Forelimb muscle (tissue), 1 donor: ENCODE results near the gene LMBR1. TPM values are rescaled to one million over a fixed set of nuclear protein-coding genes. Genes with fewer than 3 reads are reported as not detected.
"Not testable (repeated sequence)": the region's sequence is repeated elsewhere in the genome, so short reads cannot be mapped to it uniquely, and the experiment has no call there.

ENCODE experiments used
- DNase-seq: peaks from one replicate; pipeline ENCODE4 v3.0.0-alpha.2; 2013; ENCODE audit warnings: low read depth
- polyA plus RNA-seq: library from polyadenylated mRNA; unstranded; fragments of 120-200 nt; gene quantifications from one replicate; pipeline ENCODE4 v1.2.1, GENCODE V29; 2013; ENCODE audit not compliant: insufficient read length

Gene LMBR1
- polyA plus RNA-seq, 1 donor: 31.7 TPM

DNA sequence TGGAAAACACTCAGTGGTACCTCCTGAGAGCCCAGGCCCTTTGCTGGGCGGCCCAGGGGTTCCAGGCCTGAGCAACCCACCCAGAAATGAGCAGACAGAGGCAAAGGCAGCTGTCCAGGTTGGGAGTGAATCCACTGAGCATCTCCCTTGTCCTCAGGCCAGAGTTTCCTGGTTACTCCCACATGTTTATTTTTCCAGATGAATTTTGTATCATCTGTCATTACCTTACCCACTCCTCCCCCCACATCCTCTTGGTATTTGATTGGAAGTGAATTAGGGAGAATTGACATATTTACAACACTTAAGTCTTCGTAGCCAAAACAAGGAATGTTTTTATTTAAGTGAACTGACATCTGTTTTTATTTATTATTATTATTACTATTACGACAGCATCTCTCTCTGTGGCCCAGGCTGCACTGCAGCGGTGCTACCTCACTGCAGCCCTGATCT is 13.2 kb upstream of the LMBR1 start:
- no peak for DNase-seq

DNA sequence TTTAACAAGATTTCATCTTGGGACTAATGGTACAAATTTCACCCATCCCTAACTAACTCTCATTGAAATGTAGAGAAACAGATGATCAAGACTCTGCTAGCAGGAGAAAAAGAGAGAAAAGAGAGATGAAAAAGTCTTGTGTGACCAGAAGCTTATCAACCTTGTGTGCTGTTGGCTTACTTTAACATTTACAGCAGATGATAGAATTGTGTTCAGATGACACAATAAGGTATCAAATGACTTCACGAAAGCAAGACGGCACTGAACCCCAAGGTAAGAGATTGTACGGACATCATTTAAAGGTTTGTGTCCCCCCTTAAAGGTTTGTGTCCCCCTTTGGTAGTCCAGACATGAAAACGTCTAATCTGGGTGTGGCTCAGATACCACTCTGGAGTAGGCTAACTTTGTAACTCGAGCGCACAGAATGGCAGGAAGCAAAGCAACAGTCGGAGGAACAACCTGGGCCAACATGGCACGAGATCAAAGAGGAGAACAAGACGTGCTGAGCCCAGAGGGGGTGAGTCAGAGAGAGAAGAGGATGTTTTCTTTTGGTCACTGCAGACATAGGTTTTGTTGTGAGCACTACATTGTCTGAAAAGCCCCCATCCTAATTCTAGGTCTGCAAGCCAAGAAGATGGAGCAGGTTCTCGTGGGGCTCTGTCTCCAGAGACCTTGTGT is 10.4 kb upstream of the LMBR1 start:
- no peak for DNase-seq

DNA sequence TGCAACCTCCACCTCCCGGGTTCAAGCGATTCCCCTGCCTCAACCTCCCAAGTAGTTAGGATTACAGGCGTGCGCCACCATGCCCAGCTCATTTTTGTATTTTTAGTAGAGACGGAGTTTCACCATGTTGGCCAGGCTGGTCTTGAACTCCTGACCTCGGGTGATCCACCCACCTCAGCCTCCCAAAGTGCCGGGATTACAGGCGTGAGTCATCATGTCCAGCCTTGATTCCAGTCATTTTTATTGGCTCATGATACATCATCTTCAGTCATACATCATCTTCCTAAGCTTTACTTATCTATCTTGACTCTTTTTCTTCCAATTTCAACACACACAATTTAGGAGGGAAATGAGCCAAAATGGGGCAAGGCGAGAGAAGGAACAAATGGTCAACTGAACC is 7.1 kb upstream of the LMBR1 start:
- DNase-seq: not testable (repeated sequence)

DNA sequence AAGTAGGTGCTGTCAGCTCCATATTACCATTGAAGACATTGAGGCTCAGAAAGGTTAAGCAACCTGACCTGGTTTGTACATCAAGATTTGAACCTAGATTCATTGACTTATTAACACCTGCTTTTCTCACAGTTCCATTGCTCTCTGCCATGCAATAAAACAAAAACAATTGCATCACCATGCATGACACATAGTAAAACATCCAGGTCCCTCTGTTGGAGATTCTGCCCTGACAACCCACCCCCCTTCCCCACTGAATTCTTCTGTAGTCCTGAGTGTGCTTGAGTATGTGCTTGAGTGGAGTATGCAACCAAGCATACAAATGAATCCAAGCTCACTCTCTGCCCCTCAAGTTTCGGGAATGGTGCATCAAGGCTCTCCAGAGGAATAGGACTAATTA is 6.0 kb upstream of the LMBR1 start:
- DNase-seq: no peak

DNA sequence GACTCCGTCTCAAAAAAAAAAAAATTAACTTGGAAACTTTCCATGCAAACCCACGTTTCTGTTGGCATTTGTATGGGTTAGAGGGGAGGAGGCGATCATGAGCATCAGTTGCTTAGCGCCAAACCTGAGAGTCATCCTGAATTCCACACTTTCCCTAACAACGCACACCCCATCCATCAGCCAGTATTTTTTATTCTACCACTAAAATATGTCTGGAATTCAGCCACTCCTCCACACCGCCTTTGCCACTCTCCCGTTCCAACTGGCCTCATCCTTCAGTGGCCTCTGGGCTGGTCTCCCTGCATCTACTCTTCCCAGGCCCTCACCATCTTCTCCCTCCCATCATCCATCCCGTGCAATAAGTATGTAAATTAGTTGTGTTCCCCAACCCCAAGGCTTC is 4.7 kb upstream of the LMBR1 start:
- DNase-seq: no peak

DNA sequence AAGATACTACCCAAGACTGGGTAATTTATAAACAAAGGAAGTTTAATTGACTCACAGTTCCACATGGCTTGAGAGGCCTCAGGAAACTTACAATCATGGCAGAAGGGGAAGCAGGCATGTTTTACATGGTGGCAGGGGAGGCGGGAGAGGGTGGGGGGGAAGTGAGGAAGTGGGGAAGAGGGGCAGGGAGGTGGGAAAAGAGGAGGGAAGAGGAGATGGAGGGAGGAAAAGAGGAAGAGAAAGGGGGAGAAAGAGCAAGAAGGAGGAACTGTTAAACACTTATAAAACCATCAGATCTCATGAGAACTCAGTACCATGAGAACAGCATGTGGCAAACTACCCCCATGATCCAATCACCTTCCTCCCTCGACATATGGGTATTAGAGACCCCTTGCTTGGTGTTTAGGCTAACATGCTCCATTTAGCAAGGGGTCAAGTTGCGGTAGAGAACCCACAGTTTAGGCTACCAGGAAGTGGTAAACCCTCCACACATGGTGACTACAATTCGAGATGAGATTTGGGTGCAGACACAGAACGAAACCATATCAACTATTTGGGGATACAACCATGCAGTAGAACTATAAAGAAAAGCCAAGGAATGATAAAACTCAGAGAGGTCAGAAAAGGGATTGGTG is 3.5 kb upstream of the LMBR1 start:
- no peak for DNase-seq

DNA sequence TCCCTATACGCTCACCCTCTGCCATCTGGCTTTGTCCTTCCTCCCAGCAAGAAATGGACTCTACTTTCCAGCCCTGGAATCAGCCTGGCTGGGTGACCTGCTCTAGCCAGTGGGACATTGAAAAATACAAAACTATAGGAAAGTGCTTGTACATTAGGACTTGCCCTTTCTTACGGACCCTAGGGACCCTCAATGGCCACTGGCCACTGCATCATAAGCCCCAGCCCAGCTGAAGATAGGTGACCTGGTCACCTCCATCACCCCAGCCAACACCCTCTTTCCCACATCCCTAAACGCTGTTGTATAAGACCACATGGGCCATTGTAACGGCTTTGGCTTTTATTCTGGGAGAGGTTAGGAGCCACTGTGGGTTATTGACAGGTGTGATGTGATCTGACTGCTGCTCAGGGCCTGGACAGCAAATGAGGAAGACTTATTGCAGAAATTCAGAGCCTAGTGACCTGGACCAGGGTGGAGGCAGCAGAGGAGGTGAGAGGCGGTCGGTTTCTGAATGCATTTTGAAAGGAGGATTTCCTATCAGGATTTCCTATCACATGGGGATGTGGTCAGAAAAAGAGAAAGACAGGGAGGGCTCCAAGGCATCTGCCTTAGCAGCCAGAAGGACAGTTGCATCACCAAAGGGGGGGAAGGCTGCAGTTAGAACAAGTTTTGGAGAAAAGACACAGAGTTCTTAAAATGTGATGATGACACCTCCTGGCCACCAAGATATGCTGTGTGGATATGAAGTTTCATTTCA is 2.2 kb upstream of the LMBR1 start:
- no peak for DNase-seq

DNA sequence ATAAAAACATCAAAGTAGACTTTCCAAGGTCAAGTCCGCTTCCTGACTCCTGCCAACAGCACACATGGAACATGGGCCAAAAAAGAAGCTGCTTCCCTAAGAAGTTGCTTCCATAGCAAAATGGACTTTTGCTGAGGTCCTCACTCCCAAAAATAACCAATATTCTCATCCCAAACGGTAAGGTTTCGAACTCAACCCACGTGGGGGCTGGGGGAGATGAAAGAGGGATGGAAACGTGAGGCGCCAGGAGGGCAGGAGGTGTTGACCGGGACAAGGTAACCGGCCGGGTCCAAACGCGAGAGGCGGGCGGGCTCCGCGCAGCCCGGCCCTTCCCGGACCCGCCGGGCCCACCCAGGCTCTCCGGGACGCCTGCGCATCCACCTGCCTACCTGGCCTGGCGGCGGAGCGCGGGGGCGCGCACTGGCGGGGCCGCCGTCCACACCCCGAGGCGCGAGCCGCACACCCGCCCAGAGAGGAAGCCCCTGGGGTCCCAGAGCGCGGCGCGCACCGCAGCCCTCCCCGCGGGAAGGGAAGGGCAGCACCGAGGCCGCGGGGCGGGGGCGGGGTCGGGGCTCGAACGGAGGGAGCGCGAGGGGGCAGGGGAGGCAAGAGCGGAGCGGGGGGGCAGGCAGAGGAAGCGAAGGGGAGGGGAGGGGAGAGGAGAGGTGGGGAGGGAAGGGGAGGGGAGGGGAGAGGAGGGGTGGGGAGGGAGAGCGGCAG is 742 bp downstream of the LMBR1 start:
- no peak for DNase-seq

DNA sequence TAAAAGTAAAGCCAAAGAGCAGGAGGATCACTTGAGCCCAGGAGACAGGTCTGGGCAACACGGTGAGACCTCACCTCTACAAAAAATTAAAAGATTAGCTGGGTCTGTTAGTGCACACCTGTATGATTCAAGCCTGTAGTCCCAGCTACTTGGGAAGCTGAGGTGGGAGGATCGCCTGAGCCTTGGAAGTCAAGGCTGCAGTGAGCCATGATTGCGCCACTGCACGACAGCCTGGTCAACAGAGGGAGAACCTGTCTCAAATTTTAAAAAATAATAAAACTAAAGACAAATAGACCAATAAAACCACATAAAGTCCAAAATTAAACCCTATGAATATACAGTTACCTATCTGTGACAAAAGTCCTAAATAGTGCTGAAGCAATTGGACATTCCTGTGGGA is 3.2 kb downstream of the LMBR1 start:
- DNase-seq: no peak

DNA sequence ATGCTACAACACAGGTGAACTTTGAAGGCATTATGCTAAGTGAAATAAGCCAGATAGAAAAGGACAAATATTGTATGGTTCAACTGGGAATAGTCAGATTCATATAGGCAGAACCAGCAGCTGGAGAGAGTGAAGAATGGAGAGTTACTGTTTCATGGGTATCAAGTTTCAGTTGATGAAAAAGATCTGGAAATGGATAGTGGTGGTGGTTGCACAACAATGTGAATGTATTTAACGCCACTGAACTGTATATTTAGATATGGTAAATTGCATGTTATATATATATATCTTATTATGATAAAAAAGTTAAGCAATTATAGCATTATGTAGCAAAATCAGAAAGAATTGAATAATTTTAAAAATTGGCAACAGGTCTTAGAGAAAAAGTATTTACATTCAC is 3.9 kb downstream of the LMBR1 start:
- no peak for DNase-seq

DNA sequence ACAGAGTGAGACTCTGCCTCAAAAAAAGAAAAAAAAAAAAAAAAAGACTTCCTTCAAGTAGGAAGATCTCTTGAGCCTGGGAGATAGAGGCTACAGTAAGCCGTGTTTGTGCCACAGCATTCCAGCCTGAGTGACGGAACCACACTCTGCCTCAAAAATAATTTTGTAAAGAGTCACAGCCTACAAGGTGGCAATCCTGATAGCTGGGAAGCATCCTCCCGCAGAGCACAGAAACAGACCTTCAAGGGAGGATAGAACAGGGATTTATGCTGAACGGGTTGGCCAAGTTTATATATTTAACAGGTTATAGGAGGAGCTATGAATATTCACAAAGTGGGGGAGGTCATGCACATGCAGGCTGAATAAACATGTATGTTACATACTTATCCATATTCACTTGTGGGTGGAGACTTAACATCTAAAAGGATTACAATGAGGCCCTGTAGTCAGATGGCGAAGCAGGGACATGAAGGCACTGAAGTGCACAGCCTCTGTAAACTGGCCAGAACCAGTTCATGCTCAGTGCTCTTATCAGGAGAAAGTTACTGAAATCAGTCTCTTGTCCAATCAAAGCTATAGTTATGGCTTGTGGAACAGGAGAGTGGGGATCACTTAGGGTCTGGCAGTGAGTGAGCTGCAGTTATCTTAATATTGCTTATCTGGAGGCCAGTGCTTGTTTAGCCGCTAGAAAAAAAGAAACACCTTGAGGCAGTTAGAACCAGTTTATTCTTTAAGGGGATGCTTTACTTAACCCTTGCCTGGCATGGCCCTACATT is 6.8 kb downstream of the LMBR1 start:
- DNase-seq: no peak

DNA sequence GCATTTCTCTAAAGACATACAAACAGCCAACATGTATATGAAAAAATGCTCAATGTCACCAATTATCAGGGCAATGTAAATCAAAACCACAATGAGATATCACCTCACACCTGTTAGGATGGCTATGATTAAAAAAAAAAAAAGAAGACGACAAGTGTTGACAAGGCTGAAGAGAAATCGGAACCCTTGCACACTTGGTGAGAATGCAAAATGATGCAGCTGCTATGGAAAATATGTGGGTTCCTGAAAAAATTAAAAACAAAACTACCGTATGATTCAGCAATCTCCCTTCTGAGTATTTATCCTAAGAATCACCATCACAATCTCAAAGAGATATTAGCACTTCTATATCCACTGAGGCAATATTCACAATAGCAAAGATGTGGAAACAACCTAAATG is 11.3 kb downstream of the LMBR1 start:
- no peak for DNase-seq

DNA sequence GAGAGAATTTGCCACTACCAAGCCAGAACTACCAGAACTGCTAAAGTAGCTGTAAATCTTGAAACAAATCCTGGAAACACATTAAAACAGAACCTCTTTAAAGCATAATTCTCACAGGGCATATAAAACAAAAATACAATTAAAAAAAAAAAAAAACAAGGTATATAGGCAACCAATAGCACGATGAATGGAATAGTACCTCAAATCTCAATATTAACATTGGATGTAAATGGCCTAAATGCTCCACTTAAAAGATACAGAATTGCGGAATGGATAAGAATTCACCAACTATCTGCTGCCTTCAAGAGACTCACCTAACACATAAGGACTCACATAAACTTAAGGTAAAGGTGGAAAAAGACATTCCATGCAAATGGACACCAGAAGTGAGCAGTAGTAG is 17.2 kb downstream of the LMBR1 start:
- no peak for DNase-seq

DNA sequence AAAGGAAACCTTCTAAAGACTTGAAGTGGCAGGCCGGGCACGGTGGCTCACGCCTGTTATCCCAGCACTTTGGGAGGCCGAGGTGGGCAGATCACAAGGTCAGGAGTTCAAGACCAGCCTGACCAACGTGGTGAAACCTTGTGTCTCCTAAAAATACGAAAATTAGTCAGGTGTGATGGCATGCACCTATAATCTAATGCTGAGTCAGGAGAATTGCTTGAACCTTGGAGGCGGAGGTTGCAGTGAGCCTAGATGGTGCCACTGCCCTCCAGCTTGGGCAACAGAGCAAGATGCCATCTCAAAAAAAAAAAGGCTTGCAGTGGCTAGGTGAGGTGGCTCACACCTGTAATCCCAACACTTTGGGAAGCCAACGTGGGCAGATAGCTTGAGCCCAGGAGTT is 24.6 kb downstream of the LMBR1 start:
- DNase-seq: not testable (repeated sequence)

DNA sequence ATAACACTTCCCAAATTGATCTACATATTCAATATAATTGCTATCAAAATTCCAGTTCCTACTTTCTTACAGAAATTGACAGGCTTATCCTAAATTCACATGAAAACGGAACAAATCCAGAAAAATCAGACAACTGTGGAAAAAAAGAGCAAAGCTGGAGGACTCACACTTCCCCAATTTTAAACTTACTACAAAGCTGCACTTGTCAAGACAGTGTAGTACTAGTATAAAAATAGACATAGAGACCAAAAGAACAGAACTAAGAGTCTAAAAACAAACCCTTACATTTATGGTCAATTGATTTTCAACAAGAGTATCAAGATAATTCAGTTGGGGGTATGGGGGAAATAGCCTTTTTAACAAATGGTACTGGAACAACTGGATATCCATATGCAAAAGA is 27.5 kb downstream of the LMBR1 start:
- DNase-seq: no peak

DNA sequence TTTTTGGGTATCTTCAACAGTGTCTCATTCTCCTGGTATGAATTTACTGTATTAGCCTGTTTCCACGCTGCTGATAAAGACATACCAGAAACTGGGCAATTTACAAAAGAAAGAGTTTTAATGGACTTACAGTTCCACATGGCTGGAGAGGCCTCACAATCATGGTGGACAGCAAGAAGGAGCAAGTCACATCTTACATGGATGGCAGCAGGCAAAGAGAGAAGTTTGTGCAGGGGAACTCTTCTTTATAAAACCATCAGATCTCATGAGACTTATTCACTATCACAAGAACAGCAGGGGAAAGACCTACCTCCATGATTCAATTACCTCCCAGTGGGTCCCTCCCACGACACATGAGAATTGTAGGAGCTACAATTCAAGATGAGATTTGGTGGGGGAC is 31.0 kb downstream of the LMBR1 start:
- DNase-seq: not testable (repeated sequence)

DNA sequence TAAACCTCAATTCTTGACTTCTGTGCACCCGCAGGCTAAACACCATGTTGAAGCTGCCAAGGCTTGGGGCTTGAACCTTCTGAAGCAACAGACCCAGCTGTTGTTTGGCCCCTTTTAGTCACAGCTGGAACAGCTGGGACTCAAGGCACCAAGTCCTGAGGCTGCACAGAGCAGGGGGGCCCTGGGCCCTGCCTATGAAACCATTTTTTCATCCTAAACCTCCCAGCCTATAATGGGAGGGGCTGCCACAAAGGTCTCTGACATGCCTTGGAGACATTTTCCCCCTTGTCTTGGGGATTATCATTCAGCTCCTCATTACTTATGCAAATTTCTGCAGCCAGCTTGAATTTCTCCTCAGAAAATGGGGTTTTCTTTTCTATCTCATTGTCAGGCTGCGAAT is 31.8 kb downstream of the LMBR1 start:
- DNase-seq: no peak

DNA sequence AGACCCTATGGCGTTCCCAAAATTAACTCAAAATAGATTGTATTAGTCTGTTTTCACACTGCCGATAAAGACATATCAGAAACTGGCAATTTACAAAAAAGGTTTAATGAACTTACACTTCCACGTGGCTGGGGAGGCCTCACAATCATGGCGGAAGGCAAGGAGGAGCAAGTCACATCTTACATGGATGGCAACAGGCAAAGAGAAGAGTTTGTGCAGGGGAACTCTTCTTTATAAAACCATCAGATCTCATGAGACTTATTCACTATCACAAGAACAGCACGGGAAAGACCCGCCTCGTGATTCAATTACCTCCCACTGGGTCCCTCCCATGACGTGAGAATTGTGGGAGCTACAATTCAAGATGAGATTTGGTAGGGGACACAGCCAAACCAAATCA is 32.9 kb downstream of the LMBR1 start:
- not testable (repeated sequence) for DNase-seq

DNA sequence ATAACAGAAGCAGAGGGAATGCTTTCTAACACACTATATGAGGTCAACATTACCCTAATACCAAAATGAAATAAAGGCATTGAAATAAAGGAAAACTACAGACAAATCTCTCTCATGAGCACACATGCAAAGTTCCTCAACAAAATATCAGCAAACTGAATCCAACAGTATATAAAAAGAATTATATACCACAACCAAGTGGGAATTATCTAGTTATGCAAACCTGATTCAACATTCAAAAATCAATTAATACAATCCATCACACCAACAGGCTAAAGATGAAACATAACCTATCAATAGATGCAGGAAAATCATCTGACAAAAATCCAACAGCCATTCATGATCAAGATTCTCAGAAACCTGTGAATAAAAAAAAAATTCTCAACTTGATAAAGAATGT is 34.5 kb downstream of the LMBR1 start:
- DNase-seq: no peak

DNA sequence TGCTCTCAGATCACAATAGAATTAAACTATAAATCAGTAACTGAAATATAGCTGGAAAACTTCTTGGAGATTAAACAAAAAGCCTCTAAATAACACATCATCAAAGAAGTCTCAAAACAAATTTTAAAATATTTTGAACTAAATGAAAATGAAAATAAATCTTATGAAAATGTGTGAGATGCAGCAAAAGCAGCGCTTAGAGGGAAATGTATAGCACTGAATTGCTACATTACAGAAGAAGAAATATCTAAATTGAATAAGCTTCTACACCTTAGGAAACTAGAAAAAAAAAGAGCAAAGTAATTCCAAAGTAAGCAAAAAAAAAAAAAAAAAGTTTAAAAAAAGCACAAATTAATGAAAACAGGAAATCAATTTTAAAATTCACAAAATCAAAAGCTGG is 35.2 kb downstream of the LMBR1 start:
- no peak for DNase-seq

DNA sequence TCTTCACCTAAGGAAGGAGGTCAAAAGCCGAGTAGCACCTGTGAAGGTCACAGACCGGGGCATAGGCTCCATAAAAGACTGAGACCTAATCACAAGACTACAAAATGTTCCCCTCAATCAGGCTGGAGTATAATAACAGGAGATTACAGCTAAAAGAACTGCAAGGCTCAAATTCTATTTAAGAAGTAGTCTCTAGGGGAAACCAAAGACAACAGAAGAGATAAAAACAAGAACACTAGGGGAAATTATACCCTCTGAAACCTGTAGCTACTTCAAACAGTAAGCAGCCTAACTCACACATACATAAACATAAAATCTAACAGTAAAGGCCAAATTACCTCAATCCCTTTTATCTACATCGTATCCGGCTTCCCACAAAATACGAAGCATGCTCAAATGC is 38.3 kb downstream of the LMBR1 start:
- no peak for DNase-seq

DNA sequence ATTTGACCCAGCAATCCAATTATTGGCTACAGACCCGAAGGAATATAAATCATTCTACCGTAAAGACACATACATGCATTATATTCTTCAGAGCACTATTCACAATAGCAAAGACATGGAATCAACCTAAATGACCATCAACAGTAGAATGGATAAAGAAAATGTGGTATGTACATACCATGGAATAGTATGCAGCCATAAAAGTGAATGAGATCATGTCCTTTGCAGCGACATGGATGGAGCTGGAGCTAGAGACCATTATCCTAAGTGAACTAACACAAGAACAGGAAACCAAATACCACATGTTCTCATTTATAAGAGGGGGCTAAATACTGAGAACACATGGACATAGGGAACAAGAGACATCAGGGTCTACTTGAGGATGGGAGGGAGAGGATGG is 44.0 kb downstream of the LMBR1 start:
- DNase-seq: no peak
